HG03571 (cell line): ENCODE measurements around the gene ZNF69.
"Not testable (repeated sequence)": the region's sequence is repeated elsewhere in the genome, so short reads cannot be mapped to it uniquely, and the experiment has no call there.

Source experiments
- ATAC-seq: cut with Tn5 transposase; IDR thresholded peaks from one replicate; pipeline ENCODE4 v1.9.1; 2021; ENCODE audit not compliant: unreplicated experiment

ZNF69 gene

GRCh38 chr19:11890634-11891033 is 3.1 kb downstream of the ZNF69 start:
- no peak for ATAC-seq

- ATAC-seq, result no peak
Observed at GRCh38 chr19:11894851-11895250, 7.3 kb downstream of the ZNF69 start.

- ATAC-seq, result no peak
Observed at GRCh38 chr19:11902228-11902627, 14.6 kb downstream of the ZNF69 start.

- no peak for ATAC-seq
Observed at GRCh38 chr19:11905928-11906327, 18.3 kb downstream of the ZNF69 start.

- ATAC-seq, result not testable (repeated sequence)
Observed at GRCh38 chr19:11911937-11912336, 24.4 kb downstream of the ZNF69 start.

- ATAC-seq, result not testable (repeated sequence)
Observed at GRCh38 chr19:11914417-11915051, 27.0 kb downstream of the ZNF69 start.

GRCh38 chr19:11921852-11922495 is 34.4 kb downstream of the ZNF69 start:
- no peak for ATAC-seq

- peak; percentile 79 for ATAC-seq
Observed at GRCh38 chr19:11924886-11925650, 37.5 kb downstream of the ZNF69 start, which contains the start of gene ZNF700. ZNF700 (plus strand) TSS chr19:11925107; CDS start chr19:11925211, 104 bp downstream.

- ATAC-seq, result not testable (repeated sequence)
Observed at GRCh38 chr19:11925651-11926187, 38.1 kb downstream of the ZNF69 start.

- ATAC-seq, result no peak
Observed at GRCh38 chr19:11927227-11927626, 39.6 kb downstream of the ZNF69 start.

GRCh38 chr19:11931051-11931450 is 43.5 kb downstream of the ZNF69 start:
- ATAC-seq, result no peak

GRCh38 chr19:11931513-11931912 is 43.9 kb downstream of the ZNF69 start:
- ATAC-seq, result no peak

- ATAC-seq, result not testable (repeated sequence)
Observed at GRCh38 chr19:11935829-11936228, 48.2 kb downstream of the ZNF69 start.

- not testable (repeated sequence) for ATAC-seq
Observed at GRCh38 chr19:11938383-11938782, 50.8 kb downstream of the ZNF69 start.

GRCh38 chr19:11941361-11941887 is 53.8 kb downstream of the ZNF69 start:
- ATAC-seq, result not testable (repeated sequence)

- no peak for ATAC-seq
Observed at GRCh38 chr19:11942008-11942842, 54.6 kb downstream of the ZNF69 start.

- ATAC-seq, result no peak
Observed at GRCh38 chr19:11942843-11943108, 55.2 kb downstream of the ZNF69 start.

- no peak for ATAC-seq
Observed at GRCh38 chr19:11944656-11945055, 57.1 kb downstream of the ZNF69 start.

- no peak for ATAC-seq
Observed at GRCh38 chr19:11948646-11949045, 61.1 kb downstream of the ZNF69 start.

GRCh38 chr19:11949201-11949600 is 61.6 kb downstream of the ZNF69 start:
- no peak for ATAC-seq

GRCh38 chr19:11949614-11950080 is 62.1 kb downstream of the ZNF69 start:
- ATAC-seq, result not testable (repeated sequence)
